GM18505 (cell line): ENCODE results near the gene HLA-A.

Source experiments
- ATAC-seq: cut with Tn5 transposase; IDR thresholded peaks from one replicate; pipeline ENCODE4 v1.9.1; 2021; ENCODE audit not compliant: unreplicated experiment
- POLR2A ChIP-seq: IDR thresholded peaks from 4 replicates; pipeline ENCODE4 v1.6.1; 2011; ENCODE audit warnings: borderline replicate concordance; ENCODE audit not compliant: insufficient read depth, insufficient read length; ENCODE audit errors: extremely low read depth

The HLA-A gene

GRCh38 chr6:29942275-29943052, at the start of gene HLA-A:
Gene HLA-A (plus strand): TSS chr6:29942532. CDS start chr6:29942554, 22 bp downstream.
- ATAC-seq, result peak; percentile 74
- peak; percentile 91 for TF ChIP-seq POLR2A

DNA sequence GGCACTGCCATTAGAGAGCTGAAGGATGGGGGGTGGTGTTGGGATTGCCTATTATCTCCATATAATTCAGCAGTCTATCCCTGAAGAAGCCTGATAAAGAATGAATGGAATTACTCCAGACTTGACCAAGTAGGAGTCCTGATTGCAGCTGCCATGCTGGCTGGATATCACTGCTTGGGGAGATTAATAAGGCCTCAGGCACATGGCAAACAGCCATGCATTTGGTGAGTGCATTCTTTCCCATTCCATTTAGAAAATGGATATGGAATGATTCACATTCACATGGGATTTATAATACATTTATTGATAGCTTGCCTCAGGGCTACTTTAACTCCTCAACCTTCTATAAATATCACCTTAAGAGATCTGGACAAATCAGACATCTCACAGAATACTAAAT, 49.6 kb upstream of the HLA-A start:
- no peak for ATAC-seq
- no peak for TF ChIP-seq POLR2A

DNA sequence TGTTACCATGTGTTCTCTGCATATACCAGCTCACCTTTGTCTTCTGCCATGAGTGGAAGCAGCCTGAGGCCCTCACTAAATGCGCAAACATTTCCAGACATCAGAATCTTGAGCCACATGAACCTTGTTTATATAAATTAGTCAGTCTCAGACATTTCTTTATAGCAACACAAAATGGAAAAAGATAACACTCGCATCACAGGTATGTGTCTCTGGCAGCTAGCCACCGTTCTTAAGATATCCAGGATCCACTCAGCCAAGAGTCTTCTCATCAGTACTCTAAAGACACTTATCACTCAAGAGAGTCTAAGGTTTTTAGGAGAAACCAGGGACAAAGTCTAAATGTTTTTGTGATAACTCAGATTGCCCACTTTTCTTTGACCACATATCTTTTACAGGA, 43.1 kb upstream of the HLA-A start:
- ATAC-seq, result no peak
- TF ChIP-seq POLR2A, result no peak

DNA sequence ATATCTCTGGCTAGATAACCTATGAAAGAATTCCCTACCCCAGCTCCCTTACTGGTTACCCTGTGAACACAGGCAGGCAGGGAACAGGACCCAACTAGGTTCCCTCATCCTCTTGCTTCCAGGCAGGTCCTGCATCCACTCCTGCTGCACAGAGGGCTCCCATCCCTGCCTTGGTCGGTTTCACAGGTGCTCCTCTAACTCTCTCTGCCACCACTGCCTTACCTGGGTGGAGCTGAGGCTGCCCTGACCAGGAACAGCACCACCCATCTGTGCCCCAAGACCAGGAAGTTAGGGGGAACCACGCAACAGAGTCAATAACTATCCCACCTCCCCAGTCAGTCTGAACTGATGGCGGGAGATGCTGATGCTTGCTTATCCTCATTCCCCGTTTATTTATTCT, 37.0 kb upstream of the HLA-A start:
- TF ChIP-seq POLR2A, result no peak
- ATAC-seq, result no peak

GRCh38 chr6:29907637-29908340, 34.5 kb upstream of the HLA-A start:
- ATAC-seq, result no peak
- no peak for TF ChIP-seq POLR2A

DNA sequence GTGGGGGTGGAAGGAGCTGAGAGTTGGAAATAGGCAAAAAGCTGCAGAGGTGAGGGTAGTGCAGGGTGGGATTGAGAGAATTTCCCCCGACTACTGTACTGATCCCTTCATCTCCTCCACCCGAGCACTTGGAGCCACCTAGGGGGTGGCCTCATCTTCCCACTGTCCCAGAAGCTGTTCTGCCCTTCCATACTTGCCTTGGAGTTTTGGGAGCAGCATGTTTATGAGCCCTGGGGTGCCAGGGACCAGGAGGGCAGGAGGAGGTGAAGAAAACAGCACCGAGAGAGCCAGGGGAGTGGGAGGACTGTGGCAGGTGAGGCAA, 34.0 kb upstream of the HLA-A start:
- ATAC-seq, result no peak
- no peak for TF ChIP-seq POLR2A

DNA sequence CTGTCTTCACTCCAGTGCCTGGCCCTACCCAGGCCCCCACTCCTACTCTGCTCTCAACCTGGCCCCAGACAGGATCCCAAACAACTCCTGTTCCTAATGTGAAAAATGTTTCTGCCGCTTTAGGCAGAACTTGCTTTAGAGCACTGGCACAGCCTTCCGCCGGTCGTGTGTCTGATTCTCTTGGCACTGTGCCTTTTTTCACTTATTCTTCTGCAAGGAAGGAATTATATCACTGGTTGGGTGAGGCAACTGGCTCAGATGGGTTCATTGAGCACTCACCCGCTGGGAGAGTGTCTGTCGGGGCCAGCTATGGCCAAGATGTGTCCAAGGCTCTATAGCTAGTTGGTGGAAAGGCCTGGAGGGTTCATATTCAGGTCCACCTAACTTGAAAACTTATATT, 33.6 kb upstream of the HLA-A start:
- TF ChIP-seq POLR2A, result no peak

GRCh38 chr6:29909985-29910384, 32.3 kb upstream of the HLA-A start:
- no peak for ATAC-seq
- no peak for TF ChIP-seq POLR2A

More for the DNA sequence above, 33.6 kb upstream of the HLA-A start:
- ATAC-seq, result no peak

- TF ChIP-seq POLR2A, result no peak
- ATAC-seq, result no peak
Observed at GRCh38 chr6:29912840-29913239, 29.5 kb upstream of the HLA-A start.

- TF ChIP-seq POLR2A, result no peak
Observed at GRCh38 chr6:29916741-29917140, 25.6 kb upstream of the HLA-A start.

DNA sequence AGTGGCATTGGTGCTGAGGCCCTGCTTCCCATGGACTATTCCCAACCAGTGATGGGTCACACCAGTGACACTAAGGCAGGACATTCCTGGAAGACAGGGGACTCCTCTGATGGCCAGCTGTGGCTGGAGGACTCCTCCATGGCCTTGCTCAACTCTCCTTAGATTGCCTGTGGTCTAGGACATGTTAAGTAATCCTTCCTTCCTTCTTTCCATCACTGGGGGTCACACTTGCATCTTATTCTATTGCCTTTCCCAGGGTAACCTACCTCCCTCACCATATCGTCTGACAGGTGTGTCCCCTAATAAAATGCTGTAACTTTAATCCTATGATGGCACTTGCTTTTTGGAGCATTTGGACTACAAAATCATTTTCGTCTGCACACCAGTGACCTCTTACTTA, 24.5 kb upstream of the HLA-A start:
- TF ChIP-seq POLR2A, result no peak

More at GRCh38 chr6:29916741-29917140, 25.6 kb upstream of the HLA-A start:
- no peak for ATAC-seq

GRCh38 chr6:29919506-29920445, 22.6 kb upstream of the HLA-A start:
- no peak for TF ChIP-seq POLR2A
- ATAC-seq, result no peak

More for the DNA sequence above, 24.5 kb upstream of the HLA-A start:
- no peak for ATAC-seq

DNA sequence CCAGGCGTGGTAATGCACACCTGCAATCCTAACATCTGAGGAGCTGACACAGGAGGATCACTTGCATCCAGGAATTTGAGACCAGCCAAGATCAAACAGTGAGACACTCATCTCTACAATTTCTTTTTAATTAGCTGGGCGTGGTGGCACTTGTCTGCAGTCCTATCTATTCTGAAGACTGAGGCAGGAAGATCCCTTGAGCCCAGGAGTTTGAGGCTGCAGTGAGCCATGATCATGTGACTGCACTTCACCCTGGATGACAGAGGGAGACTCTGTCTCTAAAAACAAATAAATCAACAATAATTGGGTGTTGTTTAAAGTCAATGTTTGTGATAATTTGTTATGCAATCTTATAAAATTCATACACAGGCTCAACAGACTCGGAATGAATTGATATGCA, 18.0 kb upstream of the HLA-A start:
- ATAC-seq, result no peak
- no peak for TF ChIP-seq POLR2A
